ENCODE data around the gene PDZD7.

PDZD7 gene

DNA sequence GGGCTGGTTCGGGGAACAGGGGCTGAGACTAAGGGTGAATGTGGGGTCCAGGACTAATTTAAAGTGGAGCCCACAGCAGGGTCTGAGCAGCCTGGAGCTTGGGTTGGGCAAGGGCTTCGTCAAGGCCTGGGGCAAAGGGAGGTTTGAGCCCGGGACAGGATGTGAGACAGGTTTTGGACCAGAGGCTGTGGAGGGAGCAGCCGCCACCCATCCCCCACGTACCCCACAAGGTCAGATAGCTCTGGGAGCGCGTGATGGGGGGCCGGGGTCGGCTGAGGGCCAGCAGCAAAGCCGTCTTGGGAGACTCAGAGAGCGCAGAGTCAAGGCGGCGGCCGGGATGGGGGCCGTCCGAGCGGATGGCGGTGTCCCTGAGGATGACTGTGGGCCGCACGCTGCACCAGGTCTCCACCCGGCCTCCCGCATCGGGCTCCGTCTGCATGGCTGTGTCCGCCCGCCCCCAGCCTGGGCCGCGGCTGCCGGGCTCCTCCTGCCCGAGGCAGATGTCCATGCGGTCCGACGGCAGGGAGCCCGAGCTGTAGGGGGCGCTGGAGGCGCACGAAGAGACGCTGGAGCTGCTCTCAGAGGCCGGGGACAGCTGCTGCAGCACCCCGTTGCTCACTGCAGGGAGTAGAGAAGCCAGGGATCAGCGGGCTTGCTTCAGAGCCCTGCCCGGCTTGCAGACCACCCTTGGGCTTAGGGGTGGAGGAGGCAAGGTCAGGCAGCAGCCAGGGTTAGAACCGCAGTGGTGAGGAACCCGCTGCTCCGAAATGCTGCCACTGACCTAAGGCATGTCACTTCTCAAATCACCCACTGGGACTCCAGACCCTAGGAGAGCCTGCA is 12.1 kb downstream of the PDZD7 start:
- peak; percentile 87 to 94 (median 91) for DNase-seq

GRCh38 chr10:101018118-101018599 is 12.8 kb downstream of the PDZD7 start:
- peak; percentile 58 to 73 (median 70) for DNase-seq

DNA sequence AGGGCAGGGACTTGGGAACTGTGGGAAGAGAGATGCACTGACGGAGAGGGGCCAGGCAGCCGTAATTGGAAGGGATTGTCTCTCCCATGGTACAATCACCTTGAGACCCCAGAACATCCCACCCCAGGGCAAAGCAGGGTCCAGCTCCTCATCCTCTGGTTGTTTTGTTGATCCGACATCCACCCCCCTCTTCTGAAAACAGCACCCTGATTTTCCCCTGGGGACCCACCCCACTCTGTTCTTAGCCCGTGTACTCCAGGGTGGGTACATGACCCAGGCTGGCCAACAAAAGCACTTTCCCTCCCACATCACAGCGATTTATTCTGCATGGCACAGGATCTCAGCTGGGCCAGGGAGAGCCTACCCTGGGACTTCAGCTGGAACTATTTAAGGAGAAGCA is 14.1 kb downstream of the PDZD7 start:
- no peak for DNase-seq

DNA sequence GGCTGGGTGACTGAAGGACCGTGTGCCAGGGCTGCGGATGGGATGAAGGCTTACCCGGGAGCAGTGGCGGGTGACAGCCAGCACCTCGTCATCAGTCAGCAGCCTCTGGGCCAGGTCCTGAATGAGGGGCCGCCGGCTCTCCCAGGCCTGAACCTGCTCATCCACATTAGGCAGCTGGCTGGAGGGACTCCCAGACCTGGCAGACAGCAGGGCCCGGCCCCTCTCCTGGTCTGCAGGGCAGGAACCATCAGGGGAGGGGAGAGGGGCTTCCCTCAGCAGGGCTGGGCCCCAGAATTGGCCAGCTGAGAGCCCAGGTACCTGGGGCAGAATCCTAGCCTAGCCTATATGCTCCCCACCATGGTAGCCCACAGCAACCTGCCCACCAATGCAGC is 15.4 kb downstream of the PDZD7 start:
- no peak for DNase-seq

DNA sequence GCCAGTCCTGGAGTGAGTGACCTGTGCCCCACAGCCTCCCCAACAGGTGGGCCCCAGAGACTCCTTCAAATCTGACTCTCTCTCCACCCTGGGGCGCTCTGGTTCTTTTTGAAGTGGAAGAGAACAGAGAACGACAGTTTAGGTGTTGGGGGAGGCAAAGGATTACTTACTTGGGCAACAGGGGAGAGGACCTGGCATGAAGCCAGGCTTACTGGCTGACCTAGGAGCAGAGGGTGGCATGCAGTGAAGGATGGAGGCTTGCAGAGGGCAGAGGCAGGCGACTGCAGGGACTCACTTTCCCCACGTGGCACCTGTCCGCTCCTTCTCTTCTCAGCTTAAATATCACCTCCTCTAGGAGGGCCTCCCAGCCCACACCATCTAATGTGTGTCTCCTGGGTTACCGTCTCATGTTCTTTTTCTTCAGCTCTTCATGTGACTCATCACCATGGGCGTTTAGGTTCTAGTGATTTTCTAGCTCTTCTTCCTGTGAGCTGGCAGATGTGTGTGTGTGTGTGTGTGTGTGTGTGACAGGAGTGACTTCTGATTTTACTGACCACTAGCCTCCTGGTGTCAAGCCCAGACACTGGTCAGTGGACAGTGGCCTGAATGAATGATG is 15.9 kb downstream of the PDZD7 start:
- peak; percentile 40 to 79 (median 48) for DNase-seq

- DNase-seq = peak; percentile 75 to 88 (median 86)
Observed at GRCh38 chr10:101014230-101014884, 16.6 kb downstream of the PDZD7 start.

DNA sequence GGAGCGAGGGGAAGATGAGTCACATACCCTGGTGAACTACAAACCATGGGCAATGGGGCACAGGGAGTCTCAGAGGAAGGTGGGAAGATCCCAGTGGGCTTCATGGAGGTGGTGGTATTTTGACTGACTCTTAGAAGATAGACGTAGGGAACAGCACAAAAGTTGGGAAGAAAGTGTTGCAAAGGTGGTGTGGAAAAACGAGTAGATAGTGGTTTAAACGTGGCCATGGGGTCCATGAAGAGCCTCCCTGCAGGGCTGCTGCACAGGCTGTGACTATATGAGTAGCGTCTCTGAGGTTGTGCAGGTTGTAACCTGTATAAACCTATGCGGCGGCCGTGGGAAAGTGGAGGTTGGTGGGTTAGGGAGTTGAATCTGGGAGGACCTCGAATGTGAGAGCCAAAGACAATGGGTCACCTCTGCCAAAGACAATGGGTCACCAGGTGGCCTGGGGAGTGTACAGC is 17.5 kb downstream of the PDZD7 start:
- DNase-seq = no peak

DNA sequence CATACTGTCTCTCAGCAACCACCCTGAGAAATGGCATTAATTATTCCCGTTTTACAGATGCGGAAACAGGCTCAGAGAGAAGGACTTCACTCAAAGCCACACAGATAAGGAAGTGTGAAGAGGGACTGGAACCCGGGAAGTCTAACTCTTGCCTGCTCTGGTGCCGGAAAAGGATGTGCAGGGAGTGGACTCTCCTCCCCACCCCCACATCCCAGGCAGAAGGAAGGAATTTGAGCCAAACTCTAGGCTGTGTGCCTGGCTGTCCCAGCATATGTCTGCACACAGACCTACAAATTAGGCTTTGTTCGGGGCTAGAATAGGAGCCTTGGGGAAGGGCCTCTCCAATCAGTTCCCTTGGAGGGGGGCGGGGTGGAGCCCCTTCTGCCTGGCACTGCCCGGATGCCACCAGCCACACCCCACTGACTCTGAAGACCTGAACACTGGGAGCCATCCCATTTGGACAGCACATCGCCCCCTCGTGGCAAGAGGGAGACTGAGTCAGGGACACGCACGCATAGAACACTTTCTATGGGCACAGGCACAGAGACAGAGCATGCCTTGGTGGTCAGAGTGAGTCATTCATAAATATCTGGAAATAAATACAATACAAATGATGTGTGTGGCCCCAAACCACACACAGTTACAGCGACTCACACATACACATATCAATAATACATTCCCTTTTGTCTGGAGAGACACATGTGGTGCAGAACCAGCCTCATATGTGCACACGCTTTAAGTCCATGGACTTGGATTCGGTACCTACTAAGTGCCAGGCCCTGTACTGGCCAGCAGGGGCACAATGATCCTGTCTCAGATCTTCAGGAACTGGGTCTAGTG is 18.2 kb downstream of the PDZD7 start:
- DNase-seq = peak; percentile 83 to 92 (median 86)

DNA sequence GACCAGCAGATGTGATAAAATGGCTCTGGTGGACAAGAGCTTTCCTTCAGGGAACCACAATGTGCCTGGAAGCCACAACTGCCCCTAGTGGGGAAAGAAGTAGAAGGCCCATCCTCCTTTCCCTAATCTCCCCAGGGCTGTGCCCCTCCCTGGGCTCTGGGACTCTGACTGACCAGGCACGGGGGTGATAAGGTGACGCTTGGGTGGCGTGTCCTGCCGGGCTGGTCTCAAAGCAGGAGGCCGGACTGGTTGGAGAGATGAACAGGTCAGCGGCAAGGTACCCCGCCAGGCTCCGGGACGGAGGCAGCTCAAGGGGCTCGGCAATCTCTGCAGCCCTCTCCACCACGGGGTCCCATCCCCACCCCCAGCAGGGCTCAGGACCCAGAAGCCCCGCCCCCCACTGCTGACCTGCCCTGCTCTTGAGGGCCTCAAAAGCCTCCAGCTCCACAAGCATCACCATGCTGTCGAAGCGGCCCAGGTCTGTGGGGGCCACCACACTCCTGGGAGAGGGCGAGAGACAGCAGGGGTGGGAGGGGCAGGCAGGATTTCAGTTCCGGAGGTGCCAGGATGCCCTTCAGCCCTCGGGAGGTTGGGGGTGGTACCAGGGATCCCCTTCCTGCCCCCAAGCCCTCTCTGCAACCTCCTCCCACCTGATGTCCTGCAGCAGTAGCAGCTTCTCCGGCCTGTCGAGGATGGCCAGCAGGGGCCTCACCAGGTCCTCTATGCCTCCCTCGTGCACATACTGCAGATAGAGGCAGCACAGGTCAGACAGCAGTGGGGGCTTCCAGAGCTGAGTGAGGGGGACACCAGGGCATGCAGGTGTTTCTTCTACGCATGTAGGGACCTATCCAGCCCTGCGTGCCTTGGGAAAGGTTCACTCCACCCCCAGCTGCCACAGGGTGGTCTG is 19.2 kb downstream of the PDZD7 start:
- DNase-seq = peak in 2 of 4 experiments; percentile 20 to 36

- DNase-seq = no peak
Observed at GRCh38 chr10:101010329-101010728, 20.6 kb downstream of the PDZD7 start.

- DNase-seq = no peak
Observed at GRCh38 chr10:101008823-101009423, 22.0 kb downstream of the PDZD7 start.

DNA sequence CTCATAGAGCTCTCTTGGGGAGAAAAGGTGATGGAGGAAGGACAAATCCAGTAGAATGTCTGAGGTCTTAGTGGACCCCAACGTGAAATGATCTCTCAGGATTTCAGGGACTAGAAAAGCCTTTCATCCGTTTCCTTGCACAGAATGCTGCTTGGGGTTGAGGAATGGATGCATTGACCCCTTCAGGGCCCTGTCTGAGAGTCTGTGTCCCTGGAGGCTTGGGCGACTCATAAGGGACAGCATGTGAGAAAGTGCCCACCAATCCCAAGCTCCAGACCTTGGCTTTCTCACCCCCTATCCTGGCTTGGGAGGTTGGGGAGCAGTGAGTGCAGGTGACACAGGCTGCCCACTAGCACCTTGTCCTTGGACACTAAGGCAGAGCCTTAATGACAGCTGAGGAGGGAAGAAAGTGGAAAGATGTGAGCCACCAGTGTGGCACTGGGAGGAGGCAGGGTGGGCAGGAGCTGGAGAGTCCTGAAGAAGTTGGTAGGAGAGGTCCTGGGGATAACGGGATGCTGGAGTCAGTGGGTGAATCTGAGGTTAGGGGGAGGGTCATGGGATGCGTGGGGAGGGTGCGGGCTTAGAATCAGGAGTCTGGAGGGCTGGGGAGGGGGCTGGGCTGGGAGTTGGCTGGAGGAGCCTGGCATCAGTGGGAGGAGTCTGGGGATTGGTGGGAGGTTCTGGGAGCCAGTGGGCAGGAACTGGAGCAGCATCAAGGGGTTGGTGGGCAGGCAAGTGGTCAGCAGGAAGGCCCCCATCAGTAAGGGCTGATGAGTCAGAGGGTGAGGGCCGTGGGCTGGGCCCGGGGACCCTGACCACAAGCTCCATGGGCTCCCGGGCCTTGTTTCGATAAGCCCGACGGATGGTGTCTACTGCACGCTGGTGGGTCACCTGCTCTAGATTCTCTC is 22.8 kb downstream of the PDZD7 start:
- DNase-seq = no peak

DNA sequence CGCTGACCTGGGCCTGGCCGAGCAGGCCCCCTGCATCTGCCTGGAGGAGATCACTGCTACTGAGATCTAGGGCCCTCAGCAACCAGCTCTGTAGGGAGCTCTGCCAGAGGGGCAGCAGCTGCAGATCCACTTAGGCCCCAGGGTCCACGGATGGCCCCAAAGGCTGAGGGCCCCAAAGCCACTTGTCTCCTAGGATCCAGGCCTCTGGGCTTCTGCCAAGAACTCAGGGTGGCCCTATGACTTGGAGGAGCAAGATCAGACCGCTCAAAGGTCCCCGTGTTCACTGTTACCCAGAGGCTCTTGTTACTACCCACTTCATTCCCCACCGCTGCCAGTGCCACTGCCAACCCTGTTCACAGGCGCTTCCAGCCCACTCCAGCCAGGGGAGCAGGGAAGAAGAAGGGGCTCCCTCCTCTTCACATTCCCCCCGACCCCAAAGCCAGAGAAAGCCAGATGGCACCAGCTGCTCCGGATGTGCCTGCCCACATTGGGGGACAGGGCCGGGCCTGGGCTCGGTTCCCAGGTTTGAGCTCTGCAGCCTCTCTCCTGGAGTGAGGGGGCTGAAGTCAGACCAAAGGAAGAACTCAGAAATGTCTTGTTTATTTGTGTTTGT is 23.7 kb downstream of the PDZD7 start:
- DNase-seq = no peak

- DNase-seq = no peak
Observed at GRCh38 chr10:101006593-101007098, 24.3 kb downstream of the PDZD7 start.

- DNase-seq = no peak
Observed at GRCh38 chr10:101005869-101006567, 24.9 kb downstream of the PDZD7 start.

GRCh38 chr10:101005361-101005760 is 25.6 kb downstream of the PDZD7 start:
- DNase-seq = no peak

DNA sequence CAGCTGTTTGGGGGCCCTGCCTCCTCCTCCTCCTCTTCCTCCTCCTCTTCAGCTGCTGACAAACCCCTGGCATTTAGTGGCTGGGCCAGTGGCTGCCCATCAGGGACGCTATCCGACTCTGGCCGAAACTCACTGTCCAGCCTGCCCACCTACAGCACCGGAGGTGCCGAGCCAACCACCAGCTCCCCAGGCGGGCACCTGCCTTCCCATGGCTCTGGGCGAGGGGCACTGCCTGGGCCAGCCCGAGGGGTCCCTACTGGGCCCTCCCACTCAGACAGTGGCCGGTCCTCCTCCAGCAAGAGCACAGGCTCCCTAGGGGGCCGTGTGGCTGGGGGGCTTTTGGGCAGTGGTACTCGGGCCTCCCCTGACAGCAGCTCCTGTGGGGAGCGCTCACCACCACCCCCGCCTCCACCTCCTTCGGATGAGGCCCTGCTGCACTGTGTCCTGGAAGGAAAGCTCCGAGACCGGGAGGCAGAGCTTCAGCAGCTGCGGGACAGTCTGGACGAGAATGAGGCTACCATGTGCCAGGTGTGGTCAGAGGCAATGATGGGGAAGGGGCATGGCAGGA is 27.2 kb downstream of the PDZD7 start:
- no peak for DNase-seq

DNA sequence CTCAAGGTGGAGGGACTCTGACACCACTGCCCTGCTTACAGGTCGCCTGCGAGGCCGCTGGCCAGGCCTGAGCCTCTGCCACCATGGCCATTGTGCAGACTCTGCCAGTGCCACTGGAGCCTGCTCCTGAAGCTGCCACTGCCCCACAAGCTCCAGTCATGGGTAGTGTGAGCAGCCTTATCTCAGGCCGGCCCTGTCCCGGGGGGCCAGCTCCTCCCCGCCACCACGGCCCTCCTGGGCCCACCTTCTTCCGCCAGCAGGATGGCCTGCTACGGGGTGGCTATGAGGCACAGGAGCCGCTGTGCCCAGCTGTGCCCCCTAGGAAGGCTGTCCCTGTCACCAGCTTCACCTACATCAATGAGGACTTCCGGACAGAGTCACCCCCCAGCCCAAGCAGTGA is 28.5 kb downstream of the PDZD7 start:
- no peak for DNase-seq

All from suppressor macrophage (primary cell).